Epidermal melanocyte (primary cell): ENCODE results near the gene SPARC.

ENCODE experiments used
- DNase-seq: peaks from one replicate; pipeline ENCODE4 v3.0.0; 2011; ENCODE audit warnings: low spot score; ENCODE audit not compliant: insufficient read length

The SPARC gene

GRCh38 chr5:151679421-151680155 lies 7.1 kb downstream of the SPARC start:
- no peak for DNase-seq

- DNase-seq, result no peak
Measured at GRCh38 chr5:151678713-151679112, 8.0 kb downstream of the SPARC start.

GRCh38 chr5:151677776-151678545 lies 8.8 kb downstream of the SPARC start:
- DNase-seq, result no peak

GRCh38 chr5:151676719-151677118 lies 10.0 kb downstream of the SPARC start:
- no peak for DNase-seq

- no peak for DNase-seq
Measured at GRCh38 chr5:151676314-151676712, 10.4 kb downstream of the SPARC start.

GRCh38 chr5:151675611-151676313 lies 11.0 kb downstream of the SPARC start:
- no peak for DNase-seq

GRCh38 chr5:151674626-151675610 lies 11.8 kb downstream of the SPARC start:
- no peak for DNase-seq

GRCh38 chr5:151673421-151673820 lies 13.3 kb downstream of the SPARC start:
- DNase-seq, result no peak

- DNase-seq, result no peak
Measured at GRCh38 chr5:151672516-151672915, 14.2 kb downstream of the SPARC start.

- no peak for DNase-seq
Measured at GRCh38 chr5:151671950-151672349, 14.8 kb downstream of the SPARC start.

GRCh38 chr5:151670953-151671636 lies 15.6 kb downstream of the SPARC start:
- DNase-seq, result no peak

- no peak for DNase-seq
Measured at GRCh38 chr5:151670083-151670686, 16.5 kb downstream of the SPARC start.

GRCh38 chr5:151667083-151667482 lies 19.6 kb downstream of the SPARC start:
- DNase-seq, result no peak

- no peak for DNase-seq
Measured at GRCh38 chr5:151665613-151666012, 21.1 kb downstream of the SPARC start.

- DNase-seq, result no peak
Measured at GRCh38 chr5:151664694-151665585, 21.8 kb downstream of the SPARC start.

GRCh38 chr5:151663617-151664293 lies 23.0 kb downstream of the SPARC start:
- DNase-seq, result no peak

- DNase-seq, result no peak
Measured at GRCh38 chr5:151662805-151663204, 23.9 kb downstream of the SPARC start.

- no peak for DNase-seq
Measured at GRCh38 chr5:151661968-151662732, 24.6 kb downstream of the SPARC start.
